ENCODE data around the gene USH2A.

The USH2A gene

GRCh38 chr1:215710899-215711225 lies 712.4 kb downstream of the USH2A start:
- DNase-seq (ENCODE audit: low read depth in 2 of 2): no peak

- no peak for DNase-seq (ENCODE audit: low read depth in 2 of 2)
These were observed 713.0 kb downstream of the USH2A start for GRCh38 chr1:215710036-215710898.

GRCh38 chr1:215704089-215704860 lies 719.0 kb downstream of the USH2A start:
- DNase-seq (ENCODE audit: low read depth in 2 of 2): no peak

- DNase-seq (ENCODE audit: low read depth in 2 of 2): no peak
These were observed 741.0 kb downstream of the USH2A start for GRCh38 chr1:215682232-215682631.

GRCh38 chr1:215681041-215681440 lies 742.2 kb downstream of the USH2A start:
- DNase-seq (ENCODE audit: low read depth in 2 of 2): no peak

GRCh38 chr1:215679231-215679630 lies 744.0 kb downstream of the USH2A start:
- no peak for DNase-seq (ENCODE audit: low read depth in 2 of 2)

- no peak for DNase-seq (ENCODE audit: low read depth in 2 of 2)
These were observed 746.1 kb downstream of the USH2A start for GRCh38 chr1:215677112-215677511.

- DNase-seq (ENCODE audit: low read depth in 2 of 2): no peak
These were observed 749.3 kb downstream of the USH2A start for GRCh38 chr1:215673943-215674342.

- DNase-seq (ENCODE audit: low read depth in 2 of 2): no peak
These were observed 750.8 kb downstream of the USH2A start for GRCh38 chr1:215672482-215672881.

- no peak for DNase-seq (ENCODE audit: low read depth in 2 of 2)
These were observed 753.3 kb downstream of the USH2A start for GRCh38 chr1:215669806-215670491.

GRCh38 chr1:215667761-215668160 lies 755.5 kb downstream of the USH2A start:
- no peak for DNase-seq (ENCODE audit: low read depth in 2 of 2)

GRCh38 chr1:215665215-215665614 lies 758.0 kb downstream of the USH2A start:
- DNase-seq (ENCODE audit: low read depth in 2 of 2): no peak

GRCh38 chr1:215661033-215661432 lies 762.2 kb downstream of the USH2A start:
- DNase-seq (ENCODE audit: low read depth in 2 of 2): no peak

- no peak for DNase-seq (ENCODE audit: low read depth in 2 of 2)
These were observed 763.0 kb downstream of the USH2A start for GRCh38 chr1:215660259-215660658.

- no peak for DNase-seq (ENCODE audit: low read depth in 2 of 2)
These were observed 766.2 kb downstream of the USH2A start for GRCh38 chr1:215657047-215657446.

GRCh38 chr1:215652371-215652770 lies 770.9 kb downstream of the USH2A start:
- no peak for DNase-seq (ENCODE audit: low read depth in 2 of 2)

- DNase-seq (ENCODE audit: low read depth in 2 of 2): no peak
These were observed 771.4 kb downstream of the USH2A start for GRCh38 chr1:215651867-215652266.

- no peak for DNase-seq (ENCODE audit: low read depth in 2 of 2)
These were observed 772.6 kb downstream of the USH2A start for GRCh38 chr1:215650446-215651149.

- no peak for DNase-seq (ENCODE audit: low read depth in 2 of 2)
These were observed 774.3 kb downstream of the USH2A start for GRCh38 chr1:215648957-215649356.

- no peak for DNase-seq (ENCODE audit: low read depth in 2 of 2)
These were observed 775.5 kb downstream of the USH2A start for GRCh38 chr1:215647738-215648137.

GRCh38 chr1:215645861-215646260 lies 777.4 kb downstream of the USH2A start:
- DNase-seq (ENCODE audit: low read depth in 2 of 2): no peak

GRCh38 chr1:215645182-215645581 lies 778.1 kb downstream of the USH2A start:
- DNase-seq (ENCODE audit: low read depth in 2 of 2): no peak
